HEK293T (cell line): ENCODE data around the gene PCNX1.

Source experiments
- BHLHE40 ChIP-seq: fragments of 450-650 bp; IDR thresholded peaks from 2 replicates; pipeline ENCODE4 v1.6.1; 2016; ENCODE audit warnings: mild to moderate bottlenecking, moderate library complexity, borderline replicate concordance
- ELF4 ChIP-seq: fragments of 450-650 bp; IDR thresholded peaks from 2 replicates; pipeline ENCODE4 v1.6.1; 2017; ENCODE audit warnings: antibody characterized with exemption
- FOXK2 ChIP-seq: fragments of 450-650 bp; IDR thresholded peaks from 2 replicates; pipeline ENCODE4 v1.6.1; 2016; ENCODE audit warnings: mild to moderate bottlenecking
- FOXM1 ChIP-seq: fragments of 450-650 bp; IDR thresholded peaks from 2 replicates; pipeline ENCODE4 v1.6.1; 2017; ENCODE audit warnings: mild to moderate bottlenecking, borderline replicate concordance
- HDGF ChIP-seq: fragments of 450-650 bp; IDR thresholded peaks from 2 replicates; pipeline ENCODE4 v1.6.1; 2017; ENCODE audit warnings: antibody characterized with exemption, borderline replicate concordance
- NFRKB ChIP-seq: fragments of 450-650 bp; IDR thresholded peaks from 2 replicates; pipeline ENCODE4 v1.6.1; 2016; ENCODE audit warnings: mild to moderate bottlenecking, moderate library complexity
- PKNOX1 ChIP-seq: fragments of 450-650 bp; IDR thresholded peaks from 2 replicates; pipeline ENCODE4 v1.6.1; 2016
- SP1 ChIP-seq: fragments of 450-650 bp; IDR thresholded peaks from 2 replicates; pipeline ENCODE4 v1.6.1; 2017
- SUZ12 ChIP-seq: fragments of 450-650 bp; IDR thresholded peaks from 2 replicates; pipeline ENCODE4 v1.6.1; 2016; ENCODE audit warnings: mild to moderate bottlenecking
- TARDBP ChIP-seq: fragments of 450-650 bp; IDR thresholded peaks from 2 replicates; pipeline ENCODE4 v1.6.1; 2016

- no peak for TF ChIP-seq SP1
- TF ChIP-seq PKNOX1, result no peak
- no peak for TF ChIP-seq TARDBP
- no peak for TF ChIP-seq FOXM1
- TF ChIP-seq ELF4, result no peak
- no peak for TF ChIP-seq NFRKB
- no peak for TF ChIP-seq FOXK2
- no peak for TF ChIP-seq SUZ12
- no peak for TF ChIP-seq BHLHE40
- no peak for TF ChIP-seq HDGF
These were observed 208.0 kb downstream of the PCNX1 start for GRCh38 chr14:71115306-71115705.
